Panc1 (cell line): Measurements from ENCODE around the gene CAPS. TPM values are rescaled to one million over a fixed set of nuclear protein-coding genes. Genes with fewer than 3 reads are reported as not detected.

ENCODE experiments used
- ATAC-seq: fragments of 200-7000 bp; cut with Tn5 transposase; 2 replicates; pipeline ENCODE4 v1.9.1; 2020; ENCODE audit warnings: mild to moderate bottlenecking, moderate library complexity
- BruUV-seq: library from RNA; stranded (reverse); fragments of 400-500 nt; replicated peaks from 2 replicates; lab custom pipeline; 2021; lab: Mats Ljungman, UMichigan
- CTCF ChIA-PET: fragments of 300-600 bp; sonication (Branson Sonifier 250); formaldehyde crosslinking; loops from one replicate; lab custom pipeline; 2022; ENCODE audit warnings: antibody characterized with exemption; lab: Charles Lee
- POLR2A ChIA-PET: fragments of 300-600 bp; sonication (Branson Sonifier 250); formaldehyde crosslinking; loops from one replicate; lab custom pipeline; 2022; ENCODE audit warnings: antibody characterized with exemption; lab: Charles Lee
- DNase-seq: peaks from one replicate; pipeline ENCODE4 v3.0.0-alpha.2; 2010; ENCODE audit warnings: low read depth, low spot score
- H3K27ac ChIP-seq: 2 replicates; pipeline ENCODE4 v1.5.1; 2011; ENCODE audit warnings: mild to moderate bottlenecking, low read length, inconsistent platforms
- H3K27me3 ChIP-seq: fragments of 200-500 bp; sonication (Bioruptor generic); 2 replicates; pipeline ENCODE4 v1.6.0; 2014; ENCODE audit warnings: low read length, inconsistent platforms; ENCODE audit not compliant: control insufficient read depth, insufficient read depth
- H3K36me3 ChIP-seq: fragments of 200-500 bp; sonication (Bioruptor generic); 2 replicates; pipeline ENCODE4 v1.5.1; 2014; ENCODE audit warnings: inconsistent platforms, mild to moderate bottlenecking, low read length, moderate library complexity; ENCODE audit not compliant: control insufficient read depth, insufficient read depth
- H3K4me1 ChIP-seq: 2 replicates; pipeline ENCODE4 v1.5.1; 2011; ENCODE audit warnings: inconsistent platforms, mild to moderate bottlenecking, low read length, moderate library complexity; ENCODE audit not compliant: control insufficient read depth, insufficient read depth
- H3K4me3 ChIP-seq, 2 experiments: 2 replicates each; pipeline ENCODE4 v1.5.1; 2011 to 2012; ENCODE audit warnings: low read depth in 2 of 2, low read length in 2 of 2, mild to moderate bottlenecking in 2 of 2, inconsistent platforms in 1 of 2, moderate library complexity in 1 of 2
- H3K9me3 ChIP-seq: fragments of 200-500 bp; sonication (Bioruptor generic); 2 replicates; pipeline ENCODE4 v1.5.1; 2014; ENCODE audit warnings: low read depth, mild to moderate bottlenecking, inconsistent platforms, low read length, moderate library complexity; ENCODE audit not compliant: control insufficient read depth, insufficient read depth
- POLR2AphosphoS5 ChIP-seq: IDR thresholded peaks from 2 replicates; pipeline ENCODE4 v1.6.1; 2012; ENCODE audit warnings: mild to moderate bottlenecking, low read depth, low read length, moderate library complexity
- SIN3A ChIP-seq: IDR thresholded peaks from 2 replicates; pipeline ENCODE4 v1.6.1; 2012; ENCODE audit warnings: low read depth, mild to moderate bottlenecking, low read length, moderate library complexity, borderline replicate concordance; ENCODE audit not compliant: insufficient read depth
- TCF7L2 ChIP-seq: IDR thresholded peaks from 2 replicates; pipeline ENCODE4 v1.6.1; 2011; ENCODE audit warnings: mild to moderate bottlenecking, low read depth, low read length, inconsistent platforms
- in situ Hi-C: cut with HindIII; loops from 2 replicates; pipeline ENCODE4 v1.10.0; 2016; ENCODE audit warnings: low sequenced_read_pairs, low pct_unique_long_range_greater_than_20kb
- intact Hi-C: fragments of 100-400 bp; cut with micrococcal nuclease; formaldehyde crosslinking; loops from one replicate; pipeline ENCODE4 v1.10.0; 2022; ENCODE audit not compliant: unreplicated experiment
- total RNA-seq: library from RNA; stranded (reverse); gene quantifications from one replicate; pipeline ENCODE4 v1.2.1, GENCODE V29; 2021; ENCODE audit not compliant: unreplicated experiment
- TF ChIP-seq, protein P1 (sequence below), 2 experiments: IDR thresholded peaks; 2 replicates each; pipeline ENCODE4 v1.6.1; 2011 to 2012; ENCODE audit warnings: low read depth in 2 of 2, control low read depth in 1 of 2, low read length in 1 of 2, mild to moderate bottlenecking in 1 of 2, moderate library complexity in 1 of 2; ENCODE audit not compliant: insufficient read depth in 1 of 2
- TF ChIP-seq, protein P2 (sequence below): fragments of 450-650 bp; IDR thresholded peaks from 2 replicates; pipeline ENCODE4 v1.5.1; 2017; ENCODE audit warnings: mild to moderate bottlenecking

Gene CAPS
- total RNA-seq, 1 experiment from 2014 or later: 9.2 TPM

DNA sequence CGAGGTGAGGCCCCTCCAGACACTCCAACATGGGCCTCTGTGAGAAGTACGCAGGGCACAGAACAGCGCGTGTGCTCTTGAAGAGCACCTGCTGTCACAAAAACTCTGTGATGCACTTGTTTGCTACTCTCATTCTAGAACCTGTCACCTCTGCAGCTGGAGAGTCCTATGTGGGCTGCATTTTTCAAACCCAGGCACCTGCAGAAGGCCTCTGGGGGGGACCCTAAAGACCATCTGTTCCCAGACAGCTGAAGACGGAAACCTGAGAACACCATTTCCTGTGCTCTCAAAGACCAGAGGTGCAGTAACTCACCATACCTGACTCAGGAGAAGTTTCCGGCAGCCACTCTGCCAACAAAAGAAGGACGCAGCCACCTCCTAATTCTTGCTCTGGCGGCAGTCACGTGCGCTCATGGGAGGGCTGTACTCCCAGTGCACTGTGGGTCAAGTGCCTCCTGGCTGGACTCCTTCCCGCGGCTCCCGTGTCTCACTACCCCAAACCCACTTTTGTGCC is 35.8 kb downstream of the CAPS start:
- no peak overlapping the region for H3K4me3 ChIP-seq
- POLR2A ChIA-PET: no interaction called here

DNA sequence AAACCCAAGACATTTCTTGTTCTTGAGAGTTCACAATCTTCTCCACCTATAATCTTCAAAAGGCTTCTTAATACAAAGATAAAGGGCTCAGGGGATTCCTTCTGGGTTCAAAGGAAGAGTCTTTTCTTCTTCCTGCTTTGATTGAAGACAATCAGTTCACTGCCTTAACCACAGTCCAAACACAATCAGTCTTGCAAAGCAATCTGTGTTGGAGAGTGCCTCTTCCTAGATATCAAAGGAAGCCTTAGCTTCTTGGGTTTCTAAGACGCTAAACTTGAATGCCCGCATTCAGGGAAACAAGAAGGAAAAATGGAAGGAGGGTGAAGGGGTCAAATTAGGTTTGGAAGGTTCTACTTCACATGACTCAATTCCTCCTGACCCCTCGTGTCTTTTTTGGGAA is 36.7 kb downstream of the CAPS start:
- DNase-seq: no peak
- intact Hi-C loops: no loop called here
- Histone ChIP-seq H3K36me3 (no peaks in the 10 kb centered on the region), H3K9me3 (no peaks in the 10 kb centered on the region), H3K27me3 (no peaks in the 10 kb centered on the region), H3K4me1 (peaks cover 17% of the 10 kb centered on the region), H3K4me3 (no peak overlapping the region), H3K27ac (no peak overlapping the region)
- in situ Hi-C loops: no loop called here
- TF ChIP-seq, protein P1, sequence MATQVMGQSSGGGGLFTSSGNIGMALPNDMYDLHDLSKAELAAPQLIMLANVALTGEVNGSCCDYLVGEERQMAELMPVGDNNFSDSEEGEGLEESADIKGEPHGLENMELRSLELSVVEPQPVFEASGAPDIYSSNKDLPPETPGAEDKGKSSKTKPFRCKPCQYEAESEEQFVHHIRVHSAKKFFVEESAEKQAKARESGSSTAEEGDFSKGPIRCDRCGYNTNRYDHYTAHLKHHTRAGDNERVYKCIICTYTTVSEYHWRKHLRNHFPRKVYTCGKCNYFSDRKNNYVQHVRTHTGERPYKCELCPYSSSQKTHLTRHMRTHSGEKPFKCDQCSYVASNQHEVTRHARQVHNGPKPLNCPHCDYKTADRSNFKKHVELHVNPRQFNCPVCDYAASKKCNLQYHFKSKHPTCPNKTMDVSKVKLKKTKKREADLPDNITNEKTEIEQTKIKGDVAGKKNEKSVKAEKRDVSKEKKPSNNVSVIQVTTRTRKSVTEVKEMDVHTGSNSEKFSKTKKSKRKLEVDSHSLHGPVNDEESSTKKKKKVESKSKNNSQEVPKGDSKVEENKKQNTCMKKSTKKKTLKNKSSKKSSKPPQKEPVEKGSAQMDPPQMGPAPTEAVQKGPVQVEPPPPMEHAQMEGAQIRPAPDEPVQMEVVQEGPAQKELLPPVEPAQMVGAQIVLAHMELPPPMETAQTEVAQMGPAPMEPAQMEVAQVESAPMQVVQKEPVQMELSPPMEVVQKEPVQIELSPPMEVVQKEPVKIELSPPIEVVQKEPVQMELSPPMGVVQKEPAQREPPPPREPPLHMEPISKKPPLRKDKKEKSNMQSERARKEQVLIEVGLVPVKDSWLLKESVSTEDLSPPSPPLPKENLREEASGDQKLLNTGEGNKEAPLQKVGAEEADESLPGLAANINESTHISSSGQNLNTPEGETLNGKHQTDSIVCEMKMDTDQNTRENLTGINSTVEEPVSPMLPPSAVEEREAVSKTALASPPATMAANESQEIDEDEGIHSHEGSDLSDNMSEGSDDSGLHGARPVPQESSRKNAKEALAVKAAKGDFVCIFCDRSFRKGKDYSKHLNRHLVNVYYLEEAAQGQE (IDR thresholded peaks at IDR 0.05; ENCODE audit: insufficient read depth in 1 of 2, low read depth in 2 of 2, low read length in 1 of 2): no peak
- TF ChIP-seq POLR2AphosphoS5 (no peak), TCF7L2 (no peak), SIN3A (no peak)
- TF ChIP-seq, protein P2, sequence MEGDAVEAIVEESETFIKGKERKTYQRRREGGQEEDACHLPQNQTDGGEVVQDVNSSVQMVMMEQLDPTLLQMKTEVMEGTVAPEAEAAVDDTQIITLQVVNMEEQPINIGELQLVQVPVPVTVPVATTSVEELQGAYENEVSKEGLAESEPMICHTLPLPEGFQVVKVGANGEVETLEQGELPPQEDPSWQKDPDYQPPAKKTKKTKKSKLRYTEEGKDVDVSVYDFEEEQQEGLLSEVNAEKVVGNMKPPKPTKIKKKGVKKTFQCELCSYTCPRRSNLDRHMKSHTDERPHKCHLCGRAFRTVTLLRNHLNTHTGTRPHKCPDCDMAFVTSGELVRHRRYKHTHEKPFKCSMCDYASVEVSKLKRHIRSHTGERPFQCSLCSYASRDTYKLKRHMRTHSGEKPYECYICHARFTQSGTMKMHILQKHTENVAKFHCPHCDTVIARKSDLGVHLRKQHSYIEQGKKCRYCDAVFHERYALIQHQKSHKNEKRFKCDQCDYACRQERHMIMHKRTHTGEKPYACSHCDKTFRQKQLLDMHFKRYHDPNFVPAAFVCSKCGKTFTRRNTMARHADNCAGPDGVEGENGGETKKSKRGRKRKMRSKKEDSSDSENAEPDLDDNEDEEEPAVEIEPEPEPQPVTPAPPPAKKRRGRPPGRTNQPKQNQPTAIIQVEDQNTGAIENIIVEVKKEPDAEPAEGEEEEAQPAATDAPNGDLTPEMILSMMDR: no peak
- ChIA-PET POLR2A (no interaction called here), CTCF (no interaction called here)
- TSS peak; percentile 46 for BruUV-seq
- no peak for ATAC-seq

More for the DNA sequence above, 35.8 kb downstream of the CAPS start:
- no peaks in the 10 kb centered on the region for H3K9me3 ChIP-seq
- DNase-seq (no peak), ATAC-seq (no peak)
- intact Hi-C loops (no loop called here), in situ Hi-C loops (no loop called here)
- no TSS peak for BruUV-seq
- no peaks in the 10 kb centered on the region for H3K27me3 ChIP-seq
- peaks cover 9% of the 10 kb centered on the region for H3K4me1 ChIP-seq
- no peak overlapping the region for H3K27ac ChIP-seq
- TF ChIP-seq SIN3A (no peak), POLR2AphosphoS5 (no peak), TCF7L2 (no peak)
- TF ChIP-seq, protein P1 (IDR thresholded peaks at IDR 0.05; ENCODE audit: insufficient read depth in 1 of 2, low read depth in 2 of 2, low read length in 1 of 2): no peak
- TF ChIP-seq, protein P2: no peak
- CTCF ChIA-PET: no interaction called here
- no peaks in the 10 kb centered on the region for H3K36me3 ChIP-seq
